ENCODE results near the gene SLC9A6.
"Not testable (repeated sequence)": the region's sequence is repeated elsewhere in the genome, so short reads cannot be mapped to it uniquely, and the experiment has no call there.

The SLC9A6 gene

GRCh38 chrX:136063340-136064079 is 78.3 kb downstream of the SLC9A6 start:
- DNase-seq (ENCODE audit: low read depth), result no peak

GRCh38 chrX:136064661-136065043 is 79.4 kb downstream of the SLC9A6 start:
- DNase-seq (ENCODE audit: low read depth), result no peak

DNA sequence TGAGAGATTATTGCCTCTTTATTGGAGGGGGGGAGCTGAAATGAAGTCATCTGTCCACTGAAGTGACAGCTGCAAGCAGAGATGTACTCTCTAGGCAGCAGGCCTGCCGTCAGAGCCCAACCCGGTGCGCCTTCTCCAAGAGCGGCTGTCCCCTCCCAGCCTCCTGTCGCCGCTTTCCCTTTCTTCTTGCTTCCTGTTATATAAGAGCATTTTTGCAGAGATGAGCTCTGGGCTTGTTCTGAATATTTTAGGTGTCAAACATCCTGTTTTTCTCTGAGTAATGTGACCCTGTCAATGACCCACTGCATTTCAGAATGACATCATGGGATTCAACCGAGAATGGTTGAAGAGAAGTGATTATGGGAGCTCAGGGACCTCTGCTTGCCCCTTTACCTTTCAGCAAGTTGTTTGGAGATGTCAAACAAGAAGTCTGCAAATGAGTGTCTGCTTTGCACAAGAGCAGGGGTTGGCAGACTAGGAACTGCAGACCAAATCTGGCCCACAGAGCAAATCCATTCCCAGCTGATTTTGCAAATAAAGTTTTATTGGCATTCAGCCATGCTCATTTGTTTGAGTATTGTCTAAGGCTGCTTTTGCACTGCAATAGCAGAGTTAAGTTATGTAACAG is 79.9 kb downstream of the SLC9A6 start:
- no peak for DNase-seq (ENCODE audit: low read depth)

- DNase-seq (ENCODE audit: low read depth), result no peak
These were observed 81.9 kb downstream of the SLC9A6 start for GRCh38 chrX:136067097-136067496.

GRCh38 chrX:136067966-136068365 is 82.7 kb downstream of the SLC9A6 start:
- no peak for DNase-seq (ENCODE audit: low read depth)

GRCh38 chrX:136076942-136077341 is 91.7 kb downstream of the SLC9A6 start:
- DNase-seq (ENCODE audit: low read depth), result no peak

- DNase-seq (ENCODE audit: low read depth), result no peak
These were observed 95.5 kb downstream of the SLC9A6 start for GRCh38 chrX:136080766-136081165.

DNA sequence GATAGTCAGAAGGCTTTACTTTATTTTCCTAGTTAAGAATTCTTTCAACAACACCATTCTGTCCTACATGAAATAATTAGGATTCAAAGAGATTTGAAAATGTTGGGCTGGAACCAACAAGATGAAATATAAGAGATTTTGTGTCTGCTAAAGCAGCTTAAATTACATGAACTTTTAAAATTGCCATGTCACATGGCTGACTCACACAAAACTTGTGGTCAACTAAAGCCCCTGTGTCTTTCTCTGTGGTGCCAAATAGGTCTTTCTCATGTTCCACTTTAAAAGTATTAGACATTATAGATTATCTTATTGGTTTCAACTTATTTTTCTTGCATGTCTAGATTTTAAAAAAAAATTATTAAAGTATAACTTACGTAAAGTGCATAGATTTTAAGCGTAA is 101.3 kb downstream of the SLC9A6 start:
- DNase-seq (ENCODE audit: low read depth), result no peak

DNA sequence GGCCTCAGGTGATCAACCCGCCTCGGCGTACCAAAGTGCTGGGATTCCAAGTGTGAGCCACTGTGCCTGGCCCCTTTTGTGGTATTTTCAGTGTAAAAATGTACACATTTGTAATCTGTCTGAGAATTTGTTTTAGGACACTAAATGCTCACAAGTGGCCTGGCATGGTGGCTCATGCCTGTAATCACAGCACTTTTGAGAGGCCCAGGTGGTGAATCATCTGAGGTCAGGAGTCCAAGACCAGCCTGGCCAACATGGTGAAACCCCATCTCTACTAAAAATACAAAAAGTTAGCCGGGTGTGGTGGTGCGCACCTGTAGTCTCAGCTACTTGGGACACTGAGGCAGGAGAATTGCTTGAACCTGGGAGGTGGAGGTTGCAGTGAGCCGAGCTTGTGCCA is 106.7 kb downstream of the SLC9A6 start:
- DNase-seq (ENCODE audit: low read depth), result not testable (repeated sequence)

GRCh38 chrX:136094962-136095361 is 109.7 kb downstream of the SLC9A6 start:
- DNase-seq (ENCODE audit: low read depth), result no peak
